CD4-positive, alpha-beta T cell treated with Interleukin-21 for 1 hour (primary cell): Measurements from ENCODE around the gene IRX4.

Experiments used
- DNase-seq: peaks from one replicate; pipeline ENCODE4 v3.0.0-alpha.2; 2020

The IRX4 gene

DNA sequence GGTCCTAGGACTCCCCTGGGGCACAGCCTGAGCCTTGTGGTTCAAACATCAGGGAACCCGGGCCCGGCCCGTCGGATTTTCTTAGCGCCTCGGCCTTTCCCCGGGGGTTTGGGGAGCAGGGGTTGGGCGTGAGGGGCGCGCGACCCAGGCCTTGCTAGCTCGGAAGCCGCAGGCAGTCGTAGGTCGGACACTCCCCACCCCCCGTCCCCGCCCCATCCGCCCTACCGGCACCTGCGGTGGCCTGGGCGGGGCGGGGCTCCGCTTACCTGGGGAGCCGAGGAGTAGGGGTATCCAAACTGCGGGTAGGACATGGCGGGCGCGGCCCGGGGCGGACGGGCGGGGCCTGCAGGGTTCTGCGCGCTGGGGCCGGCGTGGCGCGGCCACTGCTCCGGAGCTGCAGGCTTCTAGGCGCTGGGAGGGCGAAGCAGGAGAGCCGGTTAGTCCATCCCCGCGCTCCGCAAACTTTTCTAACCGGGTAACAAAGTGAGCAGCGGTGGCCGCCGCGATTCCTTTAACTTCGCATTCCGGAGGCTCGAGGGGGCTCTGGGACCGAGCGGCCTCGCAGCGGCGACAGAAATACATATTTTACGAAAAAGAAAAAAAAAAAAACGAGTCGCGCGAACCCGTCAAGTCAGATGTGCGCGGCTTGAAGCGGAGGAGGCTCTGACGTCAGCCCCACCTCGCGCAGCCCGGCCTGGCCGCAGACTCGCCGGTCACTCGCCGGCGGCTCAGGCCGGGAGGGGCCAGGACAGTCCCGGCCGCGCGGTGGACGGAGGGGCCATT, at the start of gene IRX4:
IRX4 (minus strand) TSS at position 589 of the 783 bp plus-strand sequence; CDS start at position 311, 278 bp downstream.
- no peak for DNase-seq

GRCh38 chr5:1931604-1932231, 49.0 kb upstream of the IRX4 start:
- DNase-seq, result no peak

GRCh38 chr5:1930880-1931603, 48.3 kb upstream of the IRX4 start:
- DNase-seq, result no peak

GRCh38 chr5:1930501-1930879, 47.8 kb upstream of the IRX4 start:
- DNase-seq, result no peak

GRCh38 chr5:1929108-1929991, 46.6 kb upstream of the IRX4 start:
- no peak for DNase-seq

DNA sequence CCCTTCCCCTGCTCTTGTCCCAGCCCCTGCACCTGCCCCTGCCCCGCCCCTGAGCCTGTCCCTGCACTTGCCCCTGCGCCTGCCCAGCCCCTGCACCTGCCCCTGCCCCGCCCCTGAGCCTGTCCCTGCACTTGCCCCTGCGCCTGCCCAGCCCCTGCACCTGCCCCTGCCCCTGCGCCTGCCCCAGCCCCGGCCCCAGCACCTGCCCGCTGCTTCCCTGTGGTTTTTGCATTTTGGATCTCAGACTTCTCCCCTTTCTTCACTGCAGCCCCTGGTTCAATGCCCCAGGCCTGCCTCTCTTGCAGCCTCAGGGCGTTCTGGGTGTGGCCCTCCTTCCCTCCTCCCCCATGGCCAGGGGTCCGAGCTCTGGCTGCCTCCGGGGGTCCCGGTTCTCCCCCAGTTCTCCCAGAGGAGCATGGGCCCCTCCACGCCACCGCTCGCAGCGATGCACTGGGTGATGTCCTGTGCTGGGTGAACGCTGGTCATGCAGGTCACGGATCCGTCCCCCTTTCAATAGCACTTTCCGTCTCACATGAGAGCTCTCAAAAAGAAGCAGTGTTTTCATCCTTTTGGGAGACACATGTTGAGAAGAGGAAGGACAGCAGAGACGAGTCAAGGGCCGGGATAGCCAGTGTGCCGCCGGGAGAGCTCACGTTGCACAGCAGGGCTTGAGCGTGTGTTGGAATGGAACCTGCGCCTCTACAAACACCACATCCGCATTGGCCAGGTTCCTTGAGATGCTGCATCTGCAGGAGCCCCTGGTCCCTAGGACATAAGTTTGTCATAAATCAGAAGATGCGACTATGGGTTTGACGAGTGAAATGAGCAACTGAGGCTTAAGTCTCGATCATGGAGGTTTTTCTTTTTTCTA, 44.0 kb upstream of the IRX4 start:
- no peak for DNase-seq

- no peak for DNase-seq
These were observed 43.3 kb upstream of the IRX4 start for GRCh38 chr5:1926071-1926440.

DNA sequence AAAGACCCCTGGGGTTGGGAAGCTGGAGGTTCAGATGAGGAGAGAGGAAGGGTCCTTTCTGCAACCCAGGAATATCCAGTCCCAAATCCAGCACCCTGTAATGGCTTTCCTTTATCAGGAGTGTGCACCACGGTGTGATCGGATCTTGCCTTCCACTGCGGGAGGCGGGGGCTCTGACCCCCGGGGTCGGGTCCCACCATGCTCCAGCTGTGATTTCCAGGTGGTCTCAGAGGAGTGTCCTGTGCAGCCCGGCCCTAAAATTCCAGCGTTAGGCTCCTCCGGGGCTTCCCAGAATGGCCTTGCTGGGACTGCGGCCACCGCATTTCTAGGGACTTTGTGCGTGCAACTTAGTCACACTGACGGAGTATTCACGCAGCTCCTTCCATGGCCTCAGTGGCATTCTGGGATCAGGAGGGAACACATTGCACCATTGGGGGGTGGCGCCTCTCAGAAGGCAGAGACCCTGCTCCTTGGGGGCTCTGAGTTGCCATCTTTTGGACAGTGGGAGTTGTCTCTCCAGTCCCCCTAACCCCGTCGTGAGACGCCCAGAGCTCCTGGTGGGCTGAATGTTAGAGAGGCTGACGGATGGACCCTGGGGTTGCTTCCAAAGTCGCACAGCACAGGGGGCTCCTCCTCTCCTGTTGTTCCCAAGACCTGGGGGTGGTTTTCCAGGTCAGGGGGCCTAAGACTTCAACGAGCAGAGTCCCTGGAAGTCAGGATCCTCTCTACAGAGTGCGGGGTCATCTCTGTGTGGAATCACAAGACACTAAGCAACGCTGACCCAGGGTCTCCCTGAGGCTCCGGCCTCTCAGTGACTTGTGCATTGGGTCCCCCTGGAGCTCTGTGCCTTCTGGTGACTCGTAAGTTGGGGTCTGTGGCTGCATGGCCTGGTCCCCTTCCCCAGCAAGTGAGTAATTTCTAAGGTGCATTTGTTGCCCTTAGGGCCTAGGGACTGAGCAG, 42.7 kb upstream of the IRX4 start:
- DNase-seq, result no peak

- no peak for DNase-seq
These were observed 41.0 kb upstream of the IRX4 start for GRCh38 chr5:1923766-1924165.

- DNase-seq, result no peak
These were observed 40.6 kb upstream of the IRX4 start for GRCh38 chr5:1923341-1923740.

GRCh38 chr5:1921711-1922110, 39.0 kb upstream of the IRX4 start:
- no peak for DNase-seq

- no peak for DNase-seq
These were observed 37.0 kb upstream of the IRX4 start for GRCh38 chr5:1919750-1920149.

- DNase-seq, result no peak
These were observed 36.5 kb upstream of the IRX4 start for GRCh38 chr5:1919209-1919566.

DNA sequence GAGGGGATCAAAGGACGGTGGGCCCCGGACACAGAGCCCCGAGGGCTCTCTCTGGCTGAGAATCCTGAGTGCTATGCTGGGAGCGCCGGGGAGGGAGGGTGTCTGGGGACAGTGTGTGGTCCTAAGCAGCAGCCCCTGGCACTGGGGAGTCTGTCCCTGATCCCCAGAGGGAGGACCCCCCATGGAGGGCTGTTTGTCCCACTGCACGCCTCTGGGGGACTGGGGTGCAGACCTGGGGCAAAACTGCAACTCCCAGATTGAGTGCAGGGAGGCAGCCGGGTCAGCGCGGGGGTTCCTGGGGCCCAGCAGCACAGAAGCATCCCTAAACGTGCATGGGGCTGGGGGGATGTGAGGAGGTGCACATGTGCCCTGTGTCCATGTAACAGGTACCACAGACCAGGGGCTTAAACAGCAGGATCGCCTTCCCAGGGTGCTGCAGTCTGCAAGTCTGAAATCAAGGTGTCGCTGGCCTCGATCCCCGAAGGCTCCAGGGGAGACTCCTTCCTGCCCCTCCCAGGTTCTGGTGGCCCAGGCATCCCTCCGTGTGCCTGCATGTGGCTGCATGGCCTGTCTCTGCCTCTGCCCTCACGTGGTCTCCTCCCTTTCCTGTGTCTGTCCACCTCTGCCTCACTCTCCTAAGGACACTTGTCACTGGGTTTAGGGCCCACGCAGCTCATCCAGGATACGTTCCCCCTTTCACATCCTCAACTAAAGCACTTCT, 35.9 kb upstream of the IRX4 start:
- DNase-seq, result no peak

DNA sequence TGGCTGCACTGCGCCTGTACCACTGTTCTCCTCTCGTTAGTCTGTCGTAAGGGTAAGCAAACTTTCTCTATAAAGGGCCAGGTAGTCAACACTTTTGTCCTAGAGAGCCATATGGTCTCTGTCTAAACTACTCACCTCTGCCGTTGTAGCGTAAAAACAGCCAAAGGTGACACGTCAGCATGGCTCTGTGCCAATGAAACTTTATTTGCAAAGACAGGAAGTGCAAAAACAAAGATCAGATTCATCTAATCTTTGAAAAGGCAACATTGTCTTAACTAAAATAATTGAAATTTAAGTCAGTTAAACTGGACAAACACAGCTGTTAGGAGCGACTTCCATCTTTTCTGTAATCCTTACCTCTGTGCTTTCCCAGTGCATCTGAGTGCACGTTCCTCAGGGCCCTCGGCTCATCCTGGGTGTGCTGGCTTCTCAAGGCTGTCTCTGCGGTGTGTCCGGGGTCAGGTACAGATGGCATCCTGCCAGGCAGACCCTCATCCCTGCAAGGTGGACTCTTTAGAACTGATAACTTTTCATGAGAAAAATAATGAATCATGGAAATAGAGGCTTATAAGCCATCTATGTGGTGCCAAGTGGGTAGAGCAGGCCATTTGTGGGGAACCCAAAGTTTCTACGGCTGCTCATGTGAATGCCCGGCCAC, 35.2 kb upstream of the IRX4 start:
- DNase-seq, result no peak

GRCh38 chr5:1916041-1917001, 33.6 kb upstream of the IRX4 start:
- no peak for DNase-seq

DNA sequence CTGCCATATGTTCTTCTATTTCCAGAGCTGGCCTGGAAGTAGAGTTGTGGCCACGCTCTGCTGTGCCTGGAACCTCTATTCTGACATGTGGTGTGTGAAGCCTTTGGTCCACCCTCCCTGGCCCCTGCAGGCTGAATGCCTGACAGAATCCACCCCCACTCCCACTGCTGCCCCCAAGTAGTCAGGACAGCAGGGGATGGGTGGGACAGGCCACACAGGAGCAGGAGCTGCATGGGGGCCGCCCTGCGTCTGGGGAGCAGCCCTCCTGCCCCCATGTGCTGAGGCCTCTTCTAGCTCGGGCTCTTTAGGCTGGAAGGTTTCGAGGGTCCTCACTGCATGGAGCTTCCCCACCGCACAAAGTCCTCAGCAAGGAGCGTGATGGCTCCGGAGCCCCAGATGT, 32.6 kb upstream of the IRX4 start:
- DNase-seq, result no peak

- DNase-seq, result no peak
These were observed 31.7 kb upstream of the IRX4 start for GRCh38 chr5:1914471-1914870.
